GM19239 (cell line): Measurements from ENCODE around the gene TMTC4.

Source experiments
- DNase-seq: peaks from one replicate; pipeline ENCODE4 v3.0.0; 2011; ENCODE audit warnings: low spot score; ENCODE audit not compliant: insufficient read length
- FAIRE-seq: peaks from 2 replicates; lab custom pipeline; 2011; peaks lifted over from hg19 to GRCh38; lab: Jason Lieb, UNC

TMTC4 gene

GRCh38 chr13:100667894-100668293 is 6.7 kb downstream of the TMTC4 start:
- DNase-seq (no peak), FAIRE-seq (no peak)

- DNase-seq: no peak
- no peak for FAIRE-seq
Observed at GRCh38 chr13:100666124-100666523, 8.5 kb downstream of the TMTC4 start.

GRCh38 chr13:100665403-100665802 is 9.2 kb downstream of the TMTC4 start:
- DNase-seq (no peak), FAIRE-seq (no peak)

- DNase-seq (no peak), FAIRE-seq (no peak)
Observed at GRCh38 chr13:100664171-100664900, 10.3 kb downstream of the TMTC4 start.

- no peak for DNase-seq
- no peak for FAIRE-seq
Observed at GRCh38 chr13:100662468-100663211, 12.0 kb downstream of the TMTC4 start.

- DNase-seq (no peak), FAIRE-seq (no peak)
Observed at GRCh38 chr13:100660761-100661160, 13.8 kb downstream of the TMTC4 start.

GRCh38 chr13:100659578-100659977 is 15.0 kb downstream of the TMTC4 start:
- FAIRE-seq (no peak), DNase-seq (no peak)

GRCh38 chr13:100658363-100658762 is 16.2 kb downstream of the TMTC4 start:
- peak; percentile 20 for DNase-seq
- FAIRE-seq: no peak

GRCh38 chr13:100657881-100658315 is 16.7 kb downstream of the TMTC4 start:
- no peak for DNase-seq
- no peak for FAIRE-seq

GRCh38 chr13:100652510-100652909 is 22.1 kb downstream of the TMTC4 start:
- no peak for FAIRE-seq
- DNase-seq: no peak

- FAIRE-seq: no peak
- no peak for DNase-seq
Observed at GRCh38 chr13:100650326-100650725, 24.3 kb downstream of the TMTC4 start.

- FAIRE-seq (no peak), DNase-seq (no peak)
Observed at GRCh38 chr13:100648354-100648753, 26.2 kb downstream of the TMTC4 start.

- DNase-seq: no peak
- FAIRE-seq: no peak
Observed at GRCh38 chr13:100646871-100647270, 27.7 kb downstream of the TMTC4 start.

- no peak for DNase-seq
- no peak for FAIRE-seq
Observed at GRCh38 chr13:100646030-100646673, 28.4 kb downstream of the TMTC4 start.

GRCh38 chr13:100645382-100645781 is 29.2 kb downstream of the TMTC4 start:
- FAIRE-seq (no peak), DNase-seq (no peak)

GRCh38 chr13:100644371-100644770 is 30.2 kb downstream of the TMTC4 start:
- no peak for DNase-seq
- no peak for FAIRE-seq

GRCh38 chr13:100637796-100638195 is 36.8 kb downstream of the TMTC4 start:
- FAIRE-seq (peak; percentile 11), DNase-seq (no peak)

GRCh38 chr13:100637380-100637779 is 37.2 kb downstream of the TMTC4 start:
- DNase-seq (no peak), FAIRE-seq (no peak)

GRCh38 chr13:100636441-100636840 is 38.2 kb downstream of the TMTC4 start:
- DNase-seq (no peak), FAIRE-seq (no peak)

GRCh38 chr13:100636004-100636403 is 38.6 kb downstream of the TMTC4 start:
- no peak for FAIRE-seq
- no peak for DNase-seq

GRCh38 chr13:100634696-100635095 is 39.9 kb downstream of the TMTC4 start:
- FAIRE-seq (no peak), DNase-seq (no peak)
